Fibroblast of gingiva (primary cell): ENCODE measurements around the gene CSE1L.
A peak's percentile ranks its signal among the peaks of the same experiment; 100 is the strongest.
"Not testable (repeated sequence)": the region's sequence is repeated elsewhere in the genome, so short reads cannot be mapped to it uniquely, and the experiment has no call there.

ENCODE experiments used
- DNase-seq: peaks from one replicate; pipeline ENCODE4 v3.0.0-alpha.2; 2011; ENCODE audit warnings: low read depth

Gene CSE1L

GRCh38 chr20:49078310-49078709, 32.2 kb downstream of the CSE1L start:
- DNase-seq, result no peak

- not testable (repeated sequence) for DNase-seq
Measured at GRCh38 chr20:49082295-49082694, 36.2 kb downstream of the CSE1L start.

DNA sequence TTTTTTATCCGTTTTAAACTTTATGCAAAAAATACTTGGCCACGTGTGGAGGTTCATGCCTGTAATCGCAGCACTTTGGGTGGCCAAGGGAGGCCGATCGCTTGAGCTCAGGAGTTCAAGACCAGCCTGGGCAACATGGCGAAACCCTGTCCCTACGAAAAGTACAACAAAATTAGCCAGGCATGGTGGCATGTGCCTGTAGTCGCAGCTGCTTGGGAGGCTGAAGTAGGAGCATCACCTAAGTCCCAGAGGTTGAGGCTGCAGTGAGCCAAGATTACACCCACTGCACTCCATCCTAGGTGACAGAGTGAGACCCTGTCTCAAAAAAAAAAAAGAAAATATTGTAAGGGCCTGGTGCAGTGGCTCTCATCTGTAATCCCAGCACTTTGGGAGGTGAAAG, 45.0 kb downstream of the CSE1L start:
- no peak for DNase-seq

DNA sequence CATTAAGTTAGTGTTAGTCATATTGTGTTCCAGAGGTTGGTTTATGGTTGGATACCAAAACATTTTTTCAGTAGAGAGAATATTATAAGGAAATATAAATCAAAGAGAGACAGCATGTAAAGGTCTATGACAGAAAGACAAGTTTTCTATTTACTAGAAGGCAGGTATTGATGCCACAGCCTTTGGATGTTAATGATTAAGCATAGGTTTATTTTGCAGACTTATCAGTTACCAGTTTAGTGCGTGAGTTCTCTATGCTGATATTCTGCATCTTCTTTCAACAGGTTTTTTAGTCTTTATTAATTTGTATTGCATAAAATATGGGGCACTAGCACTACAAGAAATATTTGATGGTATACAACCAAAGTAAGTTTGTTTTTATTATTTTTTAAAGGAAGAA, 45.6 kb downstream of the CSE1L start:
- no peak for DNase-seq

DNA sequence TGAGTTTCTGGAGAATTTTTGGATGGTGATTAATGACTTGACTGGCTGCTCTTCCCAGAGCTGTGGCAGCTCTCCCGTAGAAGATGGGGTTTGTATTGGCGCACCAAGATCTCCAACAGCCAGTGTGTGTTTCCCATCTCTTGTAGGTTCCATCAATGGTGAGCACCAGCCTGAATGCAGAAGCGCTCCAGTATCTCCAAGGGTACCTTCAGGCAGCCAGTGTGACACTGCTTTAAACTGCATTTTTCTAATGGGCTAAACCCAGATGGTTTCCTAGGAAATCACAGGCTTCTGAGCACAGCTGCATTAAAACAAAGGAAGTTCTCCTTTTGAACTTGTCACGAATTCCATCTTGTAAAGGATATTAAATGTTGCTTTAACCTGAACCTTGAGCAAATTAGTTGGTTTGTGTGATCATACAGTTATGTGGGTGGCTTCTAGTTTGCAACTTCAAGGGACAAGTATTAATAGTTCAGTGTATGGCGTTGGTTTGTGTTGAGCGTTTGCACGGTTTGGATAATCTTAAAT, 50.2 kb downstream of the CSE1L start:
- DNase-seq, result no peak

DNA sequence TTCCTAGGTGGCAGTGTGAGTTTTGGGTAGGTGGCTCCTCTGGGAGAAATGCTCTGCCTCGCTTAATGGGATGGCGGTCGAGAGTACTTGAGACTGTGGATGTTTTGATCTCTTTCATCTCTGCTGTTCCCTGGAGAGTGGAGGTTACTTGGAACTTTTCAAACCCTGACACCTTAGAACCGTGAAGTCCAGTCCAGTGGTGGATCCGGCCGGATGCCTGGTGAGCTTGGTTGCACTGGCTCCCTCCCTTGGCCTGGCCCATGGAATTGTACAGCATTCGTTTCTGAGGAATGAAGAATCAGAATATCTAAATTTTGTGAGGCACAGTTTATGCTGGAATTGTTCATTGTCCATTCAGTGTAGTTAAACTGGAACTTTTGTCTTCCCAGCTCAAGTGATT, 51.0 kb downstream of the CSE1L start:
- DNase-seq, result no peak

- DNase-seq, result no peak
Measured at GRCh38 chr20:49098136-49098535, 52.0 kb downstream of the CSE1L start.

DNA sequence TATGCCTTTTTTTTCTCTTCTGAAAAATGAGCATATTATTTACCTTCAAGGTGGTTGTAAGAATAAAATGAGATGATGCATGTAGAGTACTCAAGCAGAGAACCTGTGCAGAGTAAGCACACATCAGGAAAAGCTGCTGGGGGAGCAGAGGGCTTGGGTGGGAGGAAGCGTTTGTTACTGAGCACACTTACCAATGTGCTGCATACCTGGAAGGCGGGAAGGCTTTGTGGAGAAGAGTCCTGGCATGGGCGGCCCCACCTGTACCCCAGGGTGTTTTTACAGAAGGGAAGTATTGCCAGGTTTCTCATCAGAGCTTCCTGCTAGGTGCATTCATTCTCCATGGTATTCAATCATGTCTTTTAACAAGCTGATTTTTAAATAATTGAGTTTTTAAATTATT, 52.9 kb downstream of the CSE1L start:
- no peak for DNase-seq

DNA sequence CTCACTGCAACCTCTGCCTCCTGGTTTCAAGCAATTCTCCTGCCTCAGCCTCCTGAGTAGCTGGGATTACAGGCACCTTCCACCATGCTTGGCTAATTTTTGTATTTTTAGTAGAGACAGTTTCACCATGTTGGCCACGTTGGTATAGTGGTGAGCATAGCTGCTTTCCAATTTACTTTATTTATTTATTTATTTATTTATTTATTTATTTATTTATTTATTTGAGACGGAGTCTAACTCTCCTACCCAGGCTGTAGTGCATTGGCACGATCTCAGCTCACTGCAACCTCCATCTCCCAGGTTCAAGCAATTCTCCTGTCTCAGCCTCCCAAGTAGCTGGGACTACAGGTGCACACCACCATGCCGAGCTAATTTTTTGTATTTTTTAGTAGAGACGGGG, 54.2 kb downstream of the CSE1L start:
- DNase-seq, result not testable (repeated sequence)

GRCh38 chr20:49100972-49101371, 54.9 kb downstream of the CSE1L start:
- no peak for DNase-seq

- DNase-seq, result no peak
Measured at GRCh38 chr20:49103019-49103418, 56.9 kb downstream of the CSE1L start.

DNA sequence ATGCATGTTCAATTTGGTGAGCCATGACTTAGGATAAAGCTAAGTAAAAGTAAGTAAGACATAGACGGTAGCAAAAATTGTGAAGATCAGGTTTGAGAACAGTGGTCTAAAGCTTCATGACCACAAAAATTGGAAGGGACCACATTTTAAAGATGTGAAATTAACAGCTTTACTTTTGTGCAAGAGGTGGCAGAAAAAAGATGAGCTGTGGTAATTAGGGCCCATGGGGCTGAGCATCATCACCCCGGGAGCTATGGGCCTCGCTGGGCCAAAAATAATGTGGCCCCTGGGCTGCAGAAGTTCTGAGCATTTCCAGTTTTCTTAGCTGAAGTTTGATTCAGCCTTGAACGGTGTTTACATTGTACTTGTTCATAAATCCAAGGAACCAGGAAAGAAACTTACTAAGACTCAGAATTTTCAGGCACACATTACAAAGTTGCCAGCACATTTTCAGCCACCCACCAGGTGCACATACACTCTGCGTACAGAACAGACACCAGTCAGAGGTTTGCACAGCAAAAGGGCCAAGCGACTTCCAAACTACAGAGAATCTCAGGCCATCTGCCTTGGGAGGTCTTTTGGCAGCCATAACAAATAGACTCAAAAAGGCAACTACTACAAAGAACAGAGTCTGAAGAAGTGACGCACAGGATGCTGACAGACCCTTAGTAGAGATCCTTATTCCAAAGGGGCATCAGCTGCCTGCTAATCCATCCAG, 57.7 kb downstream of the CSE1L start:
- no peak for DNase-seq

DNA sequence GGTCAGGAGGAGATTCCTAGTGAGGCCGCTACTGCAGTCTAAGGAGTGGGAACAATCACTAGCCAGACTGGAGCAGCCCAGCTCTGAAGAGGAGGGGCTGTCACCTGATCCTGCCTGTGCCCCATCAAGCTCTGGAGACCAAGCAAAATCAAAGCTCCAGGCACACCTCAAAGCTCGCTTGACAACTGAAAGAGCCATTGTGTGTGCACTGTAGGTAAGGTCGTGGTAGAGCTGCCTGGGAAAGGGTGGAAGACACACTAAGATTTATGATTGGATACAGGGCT, 58.2 kb downstream of the CSE1L start:
- DNase-seq, result no peak

GRCh38 chr20:49104979-49105547, 59.0 kb downstream of the CSE1L start:
- not testable (repeated sequence) for DNase-seq

- no peak for DNase-seq
Measured at GRCh38 chr20:49106328-49106727, 60.2 kb downstream of the CSE1L start.

GRCh38 chr20:49110767-49111694, 64.9 kb downstream of the CSE1L start:
- DNase-seq, result no peak

- DNase-seq, result no peak
Measured at GRCh38 chr20:49112596-49113274, 66.6 kb downstream of the CSE1L start.

DNA sequence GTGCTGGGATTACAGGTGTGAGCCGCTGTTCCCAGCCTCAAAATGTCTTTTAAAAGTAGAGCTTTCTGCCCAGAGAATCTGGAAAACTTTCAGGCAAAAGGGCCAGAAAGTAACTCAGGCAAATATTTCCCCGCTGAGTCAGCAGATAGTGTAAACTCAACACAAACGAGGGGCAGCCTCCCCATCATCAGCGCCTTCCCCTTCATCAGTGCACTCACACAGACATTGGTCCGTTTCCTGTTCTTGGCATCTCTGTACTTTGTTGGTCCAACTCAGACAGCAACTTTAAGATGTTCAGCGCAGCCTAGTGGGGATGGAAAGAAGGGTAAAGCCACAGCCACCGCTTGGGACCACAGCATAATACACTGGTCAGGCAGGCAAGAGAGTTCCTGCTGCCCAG, 69.5 kb downstream of the CSE1L start:
- peak; percentile 35 for DNase-seq

DNA sequence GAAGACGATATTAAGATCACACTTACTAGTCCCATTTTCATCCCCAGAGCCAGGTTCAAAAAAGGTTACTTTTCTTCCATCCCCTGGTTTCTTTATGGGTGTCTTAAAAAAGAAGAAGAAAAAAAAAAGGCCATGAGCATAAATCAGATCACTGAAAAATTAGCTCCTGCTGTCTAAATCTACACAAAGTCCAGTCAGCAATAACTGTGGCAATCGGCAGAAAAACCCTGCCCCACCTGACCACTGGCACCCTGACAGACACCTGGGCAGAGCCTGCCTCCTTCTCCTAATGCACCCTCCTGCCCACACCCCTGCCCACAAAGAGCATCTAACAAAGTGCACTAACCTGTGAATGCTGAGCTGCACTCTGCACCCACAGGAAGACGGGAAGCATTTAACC, 72.2 kb downstream of the CSE1L start:
- DNase-seq, result no peak

DNA sequence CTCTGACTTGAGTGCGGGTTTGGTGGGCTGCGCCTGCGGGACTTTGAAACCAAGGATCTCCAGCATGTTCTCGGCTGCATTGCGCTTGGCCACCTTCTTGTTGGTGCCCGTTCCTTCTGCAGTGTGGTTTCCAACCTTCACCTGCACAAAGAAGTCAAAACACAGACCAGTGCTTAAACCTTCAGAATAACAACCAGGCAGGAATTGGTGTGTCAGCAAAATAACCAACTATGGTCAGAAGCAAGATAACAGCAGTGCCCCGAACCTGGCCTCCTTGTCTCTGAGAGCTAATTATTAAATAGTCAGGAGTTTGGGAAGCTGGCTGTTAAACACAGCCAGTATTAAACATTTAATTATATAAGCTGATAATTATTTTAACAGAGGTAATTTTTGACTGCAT, 73.9 kb downstream of the CSE1L start:
- no peak for DNase-seq

DNA sequence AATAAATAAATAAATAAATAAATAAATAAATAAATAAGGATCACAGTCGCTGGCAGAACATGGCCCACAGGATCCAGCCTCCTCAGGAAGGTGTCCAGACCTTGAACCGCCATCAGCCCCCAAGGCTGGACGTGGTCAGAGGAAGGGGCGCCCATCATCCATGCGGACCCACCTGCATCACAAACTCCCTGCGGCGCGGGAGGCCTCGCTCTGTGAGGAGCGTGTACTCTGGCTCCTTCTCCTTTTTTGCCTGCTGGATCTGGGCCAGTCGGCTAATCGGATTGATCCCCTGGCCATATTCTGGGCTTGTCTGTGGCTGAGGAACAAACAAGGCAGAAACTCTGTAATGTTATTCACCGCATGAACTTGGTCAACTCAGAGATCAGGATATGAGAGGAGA, 76.8 kb downstream of the CSE1L start:
- no peak for DNase-seq

DNA sequence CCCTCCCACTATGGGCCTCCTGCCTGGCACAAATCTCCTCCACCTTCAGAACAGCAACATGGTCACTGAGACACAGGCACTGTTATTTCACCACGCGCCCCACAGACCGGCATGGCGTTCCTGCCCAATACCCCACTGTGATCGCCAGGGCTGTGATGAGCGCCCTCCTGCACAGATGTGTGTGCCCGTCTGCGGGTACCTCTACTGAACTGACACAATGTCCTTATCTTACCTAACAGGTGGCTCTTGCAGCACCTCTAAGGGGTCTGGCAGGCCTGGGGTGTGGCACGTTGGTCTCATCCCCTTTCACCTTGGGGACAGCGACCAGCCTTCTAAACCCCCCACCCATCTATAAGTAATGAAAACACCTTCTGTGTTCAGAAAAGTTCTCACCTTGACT, 77.9 kb downstream of the CSE1L start:
- DNase-seq, result no peak
